Neural cell (in vitro differentiated cells): ENCODE results near the gene PGC. TPM values are rescaled to one million over a fixed set of nuclear protein-coding genes. Genes with fewer than 3 reads are reported as not detected.

Experiments used
- H2AFZ ChIP-seq: fragments of 200-600, 300-800 bp; sonication (generic), shearing (Covaris generic); 2 replicates; pipeline ENCODE4 v1.6.0; 2014; ENCODE audit warnings: low read depth, mild to moderate bottlenecking, antibody characterized with exemption, low read length, moderate library complexity
- H3F3A ChIP-seq: fragments of 200-600 bp; shearing (Covaris generic); 2 replicates; pipeline ENCODE4 v1.6.1; 2016; ENCODE audit warnings: mild to moderate bottlenecking, moderate library complexity, mixed read lengths, antibody characterized with exemption, low read length; ENCODE audit not compliant: insufficient read depth, poor library complexity, severe bottlenecking
- H3K27ac ChIP-seq: fragments of 200-600, 300-800 bp; sonication (generic), shearing (Covaris generic); 2 replicates; pipeline ENCODE4 v1.5.1; 2014; ENCODE audit warnings: mild to moderate bottlenecking, low read length, moderate library complexity
- H3K27me3 ChIP-seq: fragments of 300-800, 200-600 bp; sonication (generic), shearing (Covaris generic); 2 replicates; pipeline ENCODE4 v1.6.0; 2014; ENCODE audit warnings: mild to moderate bottlenecking, low read depth, low read length, moderate library complexity; ENCODE audit not compliant: insufficient read depth
- H3K36me3 ChIP-seq: fragments of 300-800, 200-600 bp; sonication (generic), shearing (Covaris generic); 2 replicates; pipeline ENCODE4 v1.5.1; 2014; ENCODE audit warnings: mild to moderate bottlenecking, antibody characterized with exemption, low read length, moderate library complexity; ENCODE audit not compliant: insufficient read depth
- H3K4me2 ChIP-seq: fragments of 300-800, 200-600 bp; sonication (generic), shearing (Covaris generic); 2 replicates; pipeline ENCODE4 v1.6.0; 2014; ENCODE audit warnings: mild to moderate bottlenecking, low read length
- H3K4me3 ChIP-seq: fragments of 300-800, 200-600 bp; sonication (generic), shearing (Covaris generic); 2 replicates; pipeline ENCODE4 v1.5.1; 2014; ENCODE audit warnings: mild to moderate bottlenecking, low read length, moderate library complexity
- H3K79me2 ChIP-seq: fragments of 200-600 bp; shearing (Covaris generic); replicated peaks from 2 replicates; pipeline ENCODE4 v1.6.0; 2014; ENCODE audit warnings: mild to moderate bottlenecking, low read length, moderate library complexity; ENCODE audit not compliant: insufficient read depth
- H3K9ac ChIP-seq: fragments of 300-800, 200-600 bp; sonication (generic), shearing (Covaris generic); 2 replicates; pipeline ENCODE4 v1.6.1; 2016; ENCODE audit warnings: mild to moderate bottlenecking, low read length, mixed read lengths
- H3K9me2 ChIP-seq: fragments of 200-600 bp; shearing (Covaris generic); 2 replicates; pipeline ENCODE4 v1.6.1; 2016; ENCODE audit warnings: mild to moderate bottlenecking, low read length, mixed read lengths; ENCODE audit not compliant: insufficient read depth
- H3K9me3 ChIP-seq: fragments of 200-600, 300-800 bp; sonication (generic), shearing (Covaris generic); 2 replicates; pipeline ENCODE4 v1.6.1; 2016; ENCODE audit warnings: mild to moderate bottlenecking, mixed run types, low read length, moderate library complexity, mixed read lengths
- H4K20me1 ChIP-seq: fragments of 200-600 bp; shearing (Covaris generic); 2 replicates; pipeline ENCODE4 v1.6.1; 2016; ENCODE audit warnings: mild to moderate bottlenecking, mixed run types; ENCODE audit not compliant: insufficient read depth
- CTCF ChIP-seq: fragments of 450-650 bp; IDR thresholded peaks from 2 replicates; pipeline ENCODE4 v1.5.1; 2014; ENCODE audit warnings: antibody characterized with exemption, mild to moderate bottlenecking, moderate library complexity; ENCODE audit not compliant: poor library complexity, severe bottlenecking
- EP300 ChIP-seq: fragments of 450-650 bp; conservative IDR thresholded peaks from 2 replicates; pipeline ENCODE4 v1.6.1; 2014; ENCODE audit warnings: antibody characterized with exemption, mild to moderate bottlenecking, moderate library complexity; ENCODE audit not compliant: poor library complexity, severe bottlenecking
- EZH2 ChIP-seq: fragments of 200-600, 300-800 bp; shearing (Covaris generic), sonication (generic); IDR thresholded peaks from 2 replicates; pipeline ENCODE4 v1.6.1; 2014; ENCODE audit warnings: antibody characterized with exemption, low read length, borderline replicate concordance, mild to moderate bottlenecking; ENCODE audit not compliant: insufficient read depth, poor library complexity, severe bottlenecking
- MXI1 ChIP-seq: fragments of 450-650 bp; conservative IDR thresholded peaks from 2 replicates; pipeline ENCODE4 v1.6.1; 2014; ENCODE audit warnings: antibody characterized with exemption, mild to moderate bottlenecking; ENCODE audit not compliant: poor library complexity, severe bottlenecking
- POLR2AphosphoS5 ChIP-seq: IDR thresholded peaks from 2 replicates; pipeline ENCODE4 v1.6.1; 2012
- RAD21 ChIP-seq: fragments of 450-650 bp; conservative IDR thresholded peaks from 2 replicates; pipeline ENCODE4 v1.6.1; 2014; ENCODE audit warnings: antibody characterized with exemption, mild to moderate bottlenecking, moderate library complexity
- REST ChIP-seq: IDR thresholded peaks from 2 replicates; pipeline ENCODE4 v1.6.1; 2012; ENCODE audit warnings: borderline replicate concordance
- SMC3 ChIP-seq: fragments of 450-650 bp; conservative IDR thresholded peaks from 2 replicates; pipeline ENCODE4 v1.6.1; 2014; ENCODE audit warnings: antibody characterized with exemption, mild to moderate bottlenecking, moderate library complexity; ENCODE audit not compliant: poor library complexity
- TAF1 ChIP-seq: IDR thresholded peaks from 2 replicates; pipeline ENCODE4 v1.6.1; 2012; ENCODE audit warnings: low read depth
- polyA plus RNA-seq: library from polyadenylated mRNA; depleted of rRNA; stranded (reverse); fragments of >200 nt; gene quantifications from 2 replicates; pipeline ENCODE4 v1.2.3, GENCODE V29; 2014

Gene PGC
- polyA plus RNA-seq, 1 donor from 2014 or later = not detected

GRCh38 chr6:41732149-41732548 is 15.0 kb downstream of the PGC start:
- no peak overlapping the region for H3K4me3 ChIP-seq
- no peaks in the 10 kb centered on the region for H3K9me2 ChIP-seq
- H2AFZ ChIP-seq = no peak overlapping the region
- H3K79me2 ChIP-seq = no peaks in the 10 kb centered on the region
- no peaks in the 10 kb centered on the region for H4K20me1 ChIP-seq
- no peaks in the 10 kb centered on the region for H3F3A ChIP-seq
- no peak for TF ChIP-seq TAF1
- no peak for TF ChIP-seq CTCF
- TF ChIP-seq RAD21 = no peak
- TF ChIP-seq SMC3 = no peak
- no peak for TF ChIP-seq EZH2
- TF ChIP-seq REST = no peak
- no peak for TF ChIP-seq EP300
- no peak for TF ChIP-seq POLR2AphosphoS5
- TF ChIP-seq MXI1 = no peak
- peaks cover 22% of the 10 kb centered on the region for H3K27me3 ChIP-seq
- H3K4me2 ChIP-seq = no peak overlapping the region
- H3K36me3 ChIP-seq = no peaks in the 10 kb centered on the region
- H3K9me3 ChIP-seq = no peaks in the 10 kb centered on the region
- H3K27ac ChIP-seq = no peak overlapping the region
- no peak overlapping the region for H3K9ac ChIP-seq

- H2AFZ ChIP-seq = no peak overlapping the region
- no peak overlapping the region for H3K9ac ChIP-seq
- TF ChIP-seq MXI1 (no peak), EZH2 (no peak), TAF1 (no peak), SMC3 (no peak), POLR2AphosphoS5 (no peak), EP300 (no peak), RAD21 (no peak), REST (no peak), CTCF (no peak)
- no peak overlapping the region for H3K27ac ChIP-seq
- no peaks in the 10 kb centered on the region for H3K36me3 ChIP-seq
- no peak overlapping the region for H3K4me2 ChIP-seq
- H3F3A ChIP-seq = no peaks in the 10 kb centered on the region
- no peak overlapping the region for H3K4me3 ChIP-seq
- H3K79me2 ChIP-seq = no peaks in the 10 kb centered on the region
- no peaks in the 10 kb centered on the region for H4K20me1 ChIP-seq
- H3K9me2 ChIP-seq = no peaks in the 10 kb centered on the region
- no peaks in the 10 kb centered on the region for H3K9me3 ChIP-seq
- H3K27me3 ChIP-seq = peaks cover 22% of the 10 kb centered on the region
These were observed 15.6 kb downstream of the PGC start for GRCh38 chr6:41731561-41732086.
